Aorta (tissue), 5 donors: ENCODE results near the gene MRPS34. TPM values are rescaled to one million over a fixed set of nuclear protein-coding genes. Genes with fewer than 3 reads are reported as not detected.

Source experiments
- ATAC-seq: fragments of 200-7000 bp; cut with Tn5 transposase; one replicate; pipeline ENCODE4 v1.9.1; 2022; ENCODE audit warnings: moderate library complexity; ENCODE audit not compliant: low FRiP score
- DNase-seq, 2 donors: peaks; one replicate each; pipeline ENCODE4 v3.0.0-alpha.2; 2020
- H3K27ac ChIP-seq, 2 donors: one replicate each; pipeline ENCODE4 v1.5.1; 2013; ENCODE audit warnings: low read length in 2 of 2, mild to moderate bottlenecking in 2 of 2, moderate library complexity in 2 of 2, control low read depth in 1 of 2, inconsistent platforms in 1 of 2, low read depth in 1 of 2
- H3K27me3 ChIP-seq, 2 donors: one replicate each; pipeline ENCODE4 v1.6.1; 2013; ENCODE audit warnings: control low read depth in 1 of 2, low read length in 1 of 2, mild to moderate bottlenecking in 1 of 2, moderate library complexity in 1 of 2; ENCODE audit not compliant: insufficient read depth in 2 of 2, control insufficient read depth in 1 of 2
- H3K36me3 ChIP-seq, 2 donors: one replicate each; pipeline ENCODE4 v1.6.1; 2013; ENCODE audit warnings: control low read depth in 1 of 2, low read length in 1 of 2, mild to moderate bottlenecking in 1 of 2; ENCODE audit not compliant: insufficient read depth in 2 of 2, control insufficient read depth in 1 of 2
- H3K4me1 ChIP-seq, 2 donors: one replicate each; pipeline ENCODE4 v1.6.1; 2013; ENCODE audit warnings: low read length in 2 of 2, control low read depth in 1 of 2, mild to moderate bottlenecking in 1 of 2, moderate library complexity in 1 of 2; ENCODE audit not compliant: insufficient read depth in 2 of 2, control insufficient read depth in 1 of 2
- H3K4me3 ChIP-seq, 2 donors: one replicate each; pipeline ENCODE4 v1.5.1; 2013; ENCODE audit warnings: low read length in 2 of 2, control low read depth in 1 of 2, mild to moderate bottlenecking in 1 of 2
- H3K9me3 ChIP-seq: one replicate; pipeline ENCODE4 v1.6.1; 2013; ENCODE audit warnings: mild to moderate bottlenecking, low read length; ENCODE audit not compliant: control insufficient read depth
- WGBS, 2 donors: extraction: QIAGEN DNeasy Blood & Tissue Kit; methylation state at CpG; one replicate each; pipeline ENCODE4 v1.1.7; 2013; 5-methylcytosine and 5-hydroxymethylcytosine counted together
- intact Hi-C, 2 donors: fragments of 100-400 bp; cut with DNase I; formaldehyde crosslinking; loops; one replicate each; pipeline versions ENCODE4 v1.14.2 to v1.15.0; 2022
- polyA plus RNA-seq, 2 donors: library from polyadenylated mRNA; stranded (reverse); fragments of 200-250 nt; gene quantifications; one replicate each; pipeline ENCODE4 v1.2.3, GENCODE V29; 2013
- total RNA-seq, 2 donors: library from RNA; stranded (reverse); fragmentation: NEBNext Ultra II Directional; extraction: Animal tissue kit (Norgen Biotek cat#: 25700); gene quantifications; one replicate each; pipeline ENCODE4 v1.2.1, GENCODE V29; 2021
- donor health status: healthy with polysubstance abuse.
- donor health status: Bipolar disorder and iron deficiency.
- donor health status: DM: no; HTN: no; CAD: no.
- donor health status: DM: no; HTN: no; CAD: no.
- donor health status: DM: yes; HTN: yes; CAD: no.

MRPS34 gene
- total and polyA plus RNA-seq, 4 donors: 36.5 to 74.2 (median 54.1) TPM

- no peaks in the 10 kb centered on the region for H3K4me1 ChIP-seq
- H3K27ac ChIP-seq: no peak overlapping the region
- H3K9me3 ChIP-seq: no peaks in the 10 kb centered on the region
- ATAC-seq (no peak), DNase-seq (no peak)
- peaks cover 0 to 15% of the 10 kb centered on the region in 2 donors for H3K36me3 ChIP-seq
- H3K4me3 ChIP-seq: no peak overlapping the region
- intact Hi-C loops: no loop called here
- 92 to 94% methylated on average over 29 of the region's 29 CpGs for WGBS, 2 donors
- H3K27me3 ChIP-seq: no peaks in the 10 kb centered on the region
Observed at GRCh38 chr16:1745900-1746692, 26.8 kb downstream of the MRPS34 start.

DNA sequence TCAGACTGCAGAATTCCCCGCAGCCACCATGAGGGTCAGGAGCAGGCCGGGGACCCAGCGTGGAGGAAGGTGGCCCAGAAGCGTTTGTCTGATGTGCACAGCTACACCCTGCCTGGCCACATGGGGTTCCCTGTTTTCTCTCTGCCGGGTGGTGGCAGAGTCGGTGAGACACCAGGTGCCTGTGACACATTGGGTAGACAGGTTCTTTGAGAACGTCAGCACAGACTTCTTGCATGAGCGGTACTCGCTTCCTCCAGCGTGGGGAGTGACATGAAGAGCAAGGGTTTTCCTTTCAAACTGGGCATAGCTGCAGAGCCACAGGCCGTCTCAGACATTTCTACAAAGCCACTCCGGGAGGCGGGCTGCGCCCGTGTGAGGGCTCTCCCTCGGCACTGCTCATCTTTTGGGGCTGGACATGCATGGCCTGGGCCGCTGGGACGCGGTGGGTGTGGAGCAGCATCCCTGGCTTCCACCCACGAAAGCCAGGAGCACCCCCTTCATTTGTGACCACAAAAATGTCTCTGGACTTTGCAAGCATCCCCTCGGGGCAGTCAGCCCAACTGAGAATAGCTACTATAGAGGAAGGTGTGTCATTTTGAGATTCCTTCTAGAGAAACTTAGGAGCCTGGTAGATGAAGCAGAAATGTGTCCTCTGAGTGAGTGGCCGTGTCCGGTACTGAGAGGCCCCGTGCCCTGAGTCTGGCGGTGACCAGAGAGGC is 27.6 kb downstream of the MRPS34 start:
- no peaks in the 10 kb centered on the region for H3K27me3 ChIP-seq
- peaks cover 0 to 15% of the 10 kb centered on the region in 2 donors for H3K36me3 ChIP-seq
- H3K4me3 ChIP-seq: no peak overlapping the region
- ATAC-seq: no peak
- 90% methylated on average over 25 of the region's 25 CpGs for WGBS, 2 donors
- intact Hi-C loops: no loop called here
- no peaks in the 10 kb centered on the region for H3K9me3 ChIP-seq
- H3K4me1 ChIP-seq: no peaks in the 10 kb centered on the region
- no peak for DNase-seq
- H3K27ac ChIP-seq: no peak overlapping the region

- H3K4me3 ChIP-seq: no peak overlapping the region
- DNase-seq: no peak
- WGBS, 2 donors: 90% methylated on average over 24 of the region's 24 CpGs
- H3K9me3 ChIP-seq: no peaks in the 10 kb centered on the region
- no peak for ATAC-seq
- intact Hi-C loops: no loop called here
- H3K27me3 ChIP-seq: no peaks in the 10 kb centered on the region
- no peaks in the 10 kb centered on the region for H3K4me1 ChIP-seq
- no peak overlapping the region for H3K27ac ChIP-seq
- peaks cover 0 to 12% of the 10 kb centered on the region in 2 donors for H3K36me3 ChIP-seq
Observed at GRCh38 chr16:1744338-1744840, 28.5 kb downstream of the MRPS34 start.

DNA sequence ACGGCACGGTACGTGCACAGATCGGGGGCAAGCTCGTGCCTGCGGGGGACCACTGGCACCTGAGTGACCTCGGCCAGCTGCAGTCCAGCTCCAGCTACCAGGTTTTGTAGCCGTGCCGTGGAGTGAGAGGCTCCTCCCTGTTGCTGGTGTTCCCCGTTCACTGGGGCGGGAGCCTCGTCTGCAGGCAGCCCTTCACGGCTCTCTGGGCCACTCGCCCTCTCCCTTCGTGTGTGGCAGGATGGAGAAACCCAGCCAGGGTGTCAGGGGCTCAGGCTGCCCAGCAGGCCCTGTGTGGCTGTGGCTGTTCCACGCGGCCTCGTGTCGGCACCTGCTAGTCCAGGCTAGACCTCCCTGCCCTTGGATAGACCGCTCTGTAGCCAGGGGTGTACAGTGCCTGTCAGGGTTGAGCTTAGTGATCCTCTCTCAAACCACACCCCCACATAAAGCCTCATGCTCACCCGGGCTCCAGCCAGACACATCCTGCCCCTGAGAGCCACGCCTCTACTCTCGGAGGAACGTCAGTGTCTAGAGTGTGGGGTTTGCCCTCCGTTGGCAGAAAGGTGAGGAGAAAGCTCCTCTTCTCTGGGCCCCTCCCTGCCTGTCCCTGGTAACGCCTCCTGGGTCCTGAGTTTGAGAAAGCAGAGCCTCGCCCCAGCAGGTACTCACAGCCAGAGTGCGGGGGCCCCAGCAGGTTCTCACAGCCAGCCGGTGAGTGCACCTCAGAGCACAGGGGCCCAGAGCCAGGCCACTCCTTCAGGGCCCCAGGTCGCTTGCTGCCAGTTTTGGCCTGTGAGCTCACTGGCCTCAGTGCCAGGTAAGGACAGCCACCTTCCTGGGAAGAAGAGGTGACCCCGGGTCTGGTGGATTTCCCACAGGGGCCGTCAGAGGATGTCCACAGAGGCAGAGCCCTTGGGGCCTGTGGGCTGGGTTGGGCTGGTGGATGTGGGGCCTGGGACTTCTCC is 29.3 kb downstream of the MRPS34 start:
- Histone ChIP-seq H3K36me3 (peaks cover 0 to 8% of the 10 kb centered on the region in 2 donors), H3K9me3 (no peaks in the 10 kb centered on the region), H3K27me3 (no peaks in the 10 kb centered on the region), H3K4me3 (no peak overlapping the region), H3K27ac (no peak overlapping the region), H3K4me1 (no peaks in the 10 kb centered on the region)
- intact Hi-C loops: no loop called here
- DNase-seq (no peak), ATAC-seq (no peak)
- 89 to 90% methylated on average over 32 of the region's 32 CpGs for WGBS, 2 donors

- no peaks in the 10 kb centered on the region for H3K9me3 ChIP-seq
- intact Hi-C loops: no loop called here
- 90 to 93% methylated on average over 18 to 19 of the region's 19 CpGs for WGBS, 2 donors
- H3K4me3 ChIP-seq: no peak overlapping the region
- no peaks in the 10 kb centered on the region for H3K4me1 ChIP-seq
- ATAC-seq (peak; percentile 47), DNase-seq (no peak)
- H3K27ac ChIP-seq: no peak overlapping the region
- H3K36me3 ChIP-seq: no peaks in the 10 kb centered on the region
- no peaks in the 10 kb centered on the region for H3K27me3 ChIP-seq
Observed at GRCh38 chr16:1741553-1742165, 31.3 kb downstream of the MRPS34 start.

- ATAC-seq: peak; percentile 38
- Histone ChIP-seq H3K9me3 (no peaks in the 10 kb centered on the region), H3K27me3 (no peaks in the 10 kb centered on the region), H3K4me1 (no peaks in the 10 kb centered on the region), H3K36me3 (no peaks in the 10 kb centered on the region), H3K27ac (no peak overlapping the region), H3K4me3 (no peak overlapping the region)
- WGBS, 2 donors: 90 to 91% methylated on average over 29 to 30 of the region's 30 CpGs
- DNase-seq: no peak
- intact Hi-C loops: no loop called here
Observed at GRCh38 chr16:1740781-1741490, 32.0 kb downstream of the MRPS34 start.

DNA sequence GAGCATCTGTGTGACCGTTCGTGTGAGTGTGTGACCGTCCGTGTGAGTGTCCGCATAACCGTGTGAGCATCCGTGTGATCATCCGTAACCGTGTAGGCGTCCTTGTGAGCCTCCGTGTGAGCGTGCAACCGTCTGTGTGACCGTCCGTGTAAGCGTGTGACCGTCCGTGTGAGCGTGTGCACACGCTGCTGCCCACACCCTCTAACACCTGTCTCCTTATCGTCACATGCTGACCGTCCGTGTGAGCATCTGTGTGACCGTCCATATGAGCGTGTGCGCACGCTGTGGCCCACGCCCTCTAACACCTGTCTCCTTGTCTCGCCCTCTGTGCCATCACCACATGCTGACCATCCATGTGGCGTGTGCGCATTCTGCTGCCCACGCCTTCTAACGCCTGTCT is 32.7 kb downstream of the MRPS34 start:
- Histone ChIP-seq H3K27me3 (no peaks in the 10 kb centered on the region), H3K36me3 (no peaks in the 10 kb centered on the region), H3K9me3 (no peaks in the 10 kb centered on the region), H3K27ac (no peak overlapping the region), H3K4me3 (no peak overlapping the region), H3K4me1 (no peaks in the 10 kb centered on the region)
- 97% methylated on average over 33 of the region's 33 CpGs for WGBS, 2 donors
- intact Hi-C loops: no loop called here
- DNase-seq: no peak
- no peak for ATAC-seq
